NT2/D1 (cell line): ENCODE results near the gene SH3RF1.

ENCODE experiments used
- DNase-seq: peaks from one replicate; pipeline ENCODE4 v3.0.0-alpha.2; 2011; ENCODE audit warnings: low read depth, low spot score
- H3K27me3 ChIP-seq: 2 replicates; pipeline ENCODE4 v1.6.0; 2011; ENCODE audit warnings: mild to moderate bottlenecking; ENCODE audit not compliant: insufficient read length, insufficient read depth
- H3K36me3 ChIP-seq: 2 replicates; pipeline ENCODE4 v1.6.1; 2011; ENCODE audit warnings: mild to moderate bottlenecking, low read length, mixed read lengths; ENCODE audit not compliant: insufficient read depth, insufficient read length
- H3K4me1 ChIP-seq: 2 replicates; pipeline ENCODE4 v1.5.1; 2011; ENCODE audit not compliant: insufficient read depth, insufficient read length
- H3K4me3 ChIP-seq: 2 replicates; pipeline ENCODE4 v1.5.1; 2011; ENCODE audit warnings: low read depth; ENCODE audit not compliant: insufficient read length
- H3K9ac ChIP-seq: 2 replicates; pipeline ENCODE4 v1.6.0; 2011; ENCODE audit warnings: low read depth; ENCODE audit not compliant: insufficient read length
- H3K9me3 ChIP-seq: 2 replicates; pipeline ENCODE4 v1.5.1; 2011; ENCODE audit warnings: mild to moderate bottlenecking, low read length; ENCODE audit not compliant: insufficient read depth
- SUZ12 ChIP-seq: IDR thresholded peaks from 2 replicates; pipeline ENCODE4 v1.6.1; 2011; ENCODE audit not compliant: insufficient read length, insufficient read depth; ENCODE audit errors: extremely low read depth
- YY1 ChIP-seq: IDR thresholded peaks from 2 replicates; pipeline ENCODE4 v1.6.1; 2011; ENCODE audit not compliant: insufficient read length, insufficient read depth
- ZNF274 ChIP-seq: IDR thresholded peaks from 2 replicates; pipeline ENCODE4 v1.6.1; 2011; ENCODE audit warnings: mild to moderate bottlenecking, low read depth, low read length

Gene SH3RF1

DNA sequence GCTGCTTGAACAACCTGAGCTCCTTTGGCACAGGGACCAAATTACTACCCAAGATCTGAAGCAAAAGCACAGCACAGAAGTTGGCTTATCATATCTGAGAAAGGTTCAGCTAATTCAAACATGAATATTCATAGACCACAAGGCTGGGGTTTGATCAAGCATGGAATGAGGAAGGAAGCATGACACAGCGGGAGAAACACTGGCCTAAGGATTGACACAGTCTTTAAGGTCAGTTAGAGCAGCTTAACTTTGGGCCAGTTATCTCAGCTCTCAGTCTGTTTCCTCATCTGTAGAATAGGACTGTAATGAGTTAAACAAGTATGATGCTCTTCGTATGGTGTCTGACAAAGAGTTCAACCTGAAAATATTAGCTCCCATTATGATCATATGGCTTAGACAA, 172.2 kb downstream of the SH3RF1 start:
- no peaks in the 10 kb centered on the region for H3K4me1 ChIP-seq
- peaks cover 19% of the 10 kb centered on the region for H3K36me3 ChIP-seq
- no peak for DNase-seq
- no peaks in the 10 kb centered on the region for H3K27me3 ChIP-seq
- TF ChIP-seq YY1 (no peak), ZNF274 (no peak), SUZ12 (no peak)
- no peak overlapping the region for H3K4me3 ChIP-seq
- no peak overlapping the region for H3K9ac ChIP-seq
- no peaks in the 10 kb centered on the region for H3K9me3 ChIP-seq

DNA sequence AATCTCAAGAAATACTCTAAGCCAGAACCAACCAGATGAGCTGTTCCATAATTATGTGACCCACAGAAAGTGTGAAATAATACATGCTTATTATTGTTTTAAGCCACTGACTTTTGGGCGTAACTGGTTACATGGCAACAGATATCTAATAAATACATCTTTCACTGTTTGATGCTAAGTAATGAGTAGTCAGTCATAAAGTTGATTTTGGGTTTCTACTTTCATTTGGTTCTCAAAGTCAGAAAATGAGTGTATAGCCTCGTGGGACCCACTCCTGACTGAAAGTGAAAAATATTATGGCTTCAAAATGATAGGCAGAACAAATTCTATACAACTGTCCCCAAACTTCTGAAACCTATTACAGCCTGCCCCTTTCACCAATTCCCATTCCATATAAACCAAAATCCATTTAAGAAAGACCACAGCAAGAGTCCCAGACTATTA, 172.7 kb downstream of the SH3RF1 start:
- Histone ChIP-seq H3K27me3 (no peaks in the 10 kb centered on the region), H3K4me1 (no peaks in the 10 kb centered on the region), H3K36me3 (peaks cover 19% of the 10 kb centered on the region), H3K9me3 (no peaks in the 10 kb centered on the region), H3K4me3 (no peak overlapping the region), H3K9ac (no peak overlapping the region)
- TF ChIP-seq ZNF274 (no peak), SUZ12 (no peak), YY1 (no peak)
- no peak for DNase-seq

DNA sequence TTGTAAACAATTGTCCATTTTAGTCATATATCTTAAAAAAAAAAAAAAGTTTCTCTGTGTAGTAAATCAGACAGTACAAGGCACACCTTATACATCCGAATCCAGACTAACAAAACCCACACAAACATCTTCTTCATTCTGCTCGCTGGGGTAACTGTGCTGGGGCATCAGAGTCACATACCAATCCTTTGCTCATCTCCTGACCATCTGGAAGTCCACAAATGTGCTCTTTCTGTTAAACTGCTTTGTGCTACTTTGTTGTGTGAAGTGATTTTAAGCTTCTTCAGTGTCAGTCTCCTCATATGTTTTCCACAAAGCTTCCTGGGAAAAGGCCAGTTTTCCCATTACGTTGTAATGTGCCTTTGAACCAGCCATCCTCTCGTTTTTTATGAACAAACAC, 174.5 kb downstream of the SH3RF1 start:
- DNase-seq = no peak
- Histone ChIP-seq H3K9ac (no peak overlapping the region), H3K27me3 (no peaks in the 10 kb centered on the region), H3K9me3 (peaks cover 5% of the 10 kb centered on the region; the same call in 1 of the 2 replicates), H3K4me3 (no peak overlapping the region), H3K36me3 (peaks cover 19% of the 10 kb centered on the region), H3K4me1 (no peaks in the 10 kb centered on the region)
- no peak for TF ChIP-seq SUZ12
- TF ChIP-seq ZNF274 = no peak
- TF ChIP-seq YY1 = no peak

DNA sequence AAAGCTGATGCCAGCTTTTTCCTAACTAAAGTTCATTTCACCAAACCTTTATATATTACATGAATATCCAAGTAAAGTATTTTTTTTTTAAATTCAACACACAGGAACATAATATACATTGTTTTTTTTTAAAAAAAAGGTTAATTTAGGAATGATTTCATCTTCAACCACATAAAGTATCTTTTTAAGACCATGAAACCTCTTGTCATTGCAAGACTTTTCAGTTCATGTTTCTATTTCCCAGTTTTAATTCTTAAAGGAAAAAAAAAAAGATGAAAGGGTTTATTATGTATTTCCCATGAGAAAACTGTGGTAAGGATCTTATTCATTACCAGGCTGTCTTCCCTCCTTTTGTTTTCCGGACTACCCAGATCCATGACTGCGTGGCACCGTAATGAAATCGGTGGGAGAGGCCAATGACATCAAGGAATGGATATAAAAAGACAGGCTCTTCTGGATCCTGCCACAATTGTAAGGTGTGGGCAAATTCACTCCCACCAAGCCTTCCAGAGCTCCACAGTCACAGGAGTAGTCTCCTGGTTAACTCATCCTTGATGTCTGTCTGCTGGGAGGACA, 176.0 kb downstream of the SH3RF1 start:
- DNase-seq = no peak
- TF ChIP-seq ZNF274 (no peak), SUZ12 (no peak), YY1 (no peak)

DNA sequence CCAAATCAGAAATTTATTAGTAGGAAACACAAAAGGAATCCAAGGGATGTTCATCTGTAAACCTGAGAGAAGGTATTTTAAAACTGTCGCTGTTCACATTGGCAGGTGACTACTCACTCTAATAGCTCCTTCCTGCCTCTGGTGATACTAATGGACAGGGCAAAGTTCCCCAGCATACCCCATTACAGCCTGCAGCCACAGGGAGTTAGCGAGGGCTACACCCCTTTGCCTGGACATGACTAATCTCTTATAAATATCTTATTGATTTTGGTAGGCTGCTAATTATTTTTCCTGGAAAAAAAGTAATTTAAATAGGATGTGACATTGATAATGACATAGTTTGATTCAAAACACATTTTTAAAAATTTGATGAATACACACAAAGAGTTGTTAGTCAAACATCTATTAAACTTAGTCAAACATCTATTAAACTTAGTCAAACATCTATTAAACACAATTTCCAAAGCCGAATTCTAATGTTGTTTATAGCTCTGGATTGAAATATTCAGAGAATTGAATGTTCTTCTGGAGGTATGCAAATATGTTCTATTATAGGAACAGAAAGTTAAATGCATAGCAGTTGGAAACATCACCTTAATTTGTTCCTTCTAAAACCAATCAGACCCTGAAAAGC, 177.8 kb downstream of the SH3RF1 start:
- peaks cover 16% of the 10 kb centered on the region for H3K36me3 ChIP-seq
- H3K9me3 ChIP-seq = peaks cover 29% of the 10 kb centered on the region
- H3K27me3 ChIP-seq = no peaks in the 10 kb centered on the region
- TF ChIP-seq YY1 (no peak), ZNF274 (no peak), SUZ12 (no peak)
- DNase-seq = no peak
- no peaks in the 10 kb centered on the region for H3K4me1 ChIP-seq
- H3K9ac ChIP-seq = no peak overlapping the region
- H3K4me3 ChIP-seq = no peak overlapping the region

More for the DNA sequence above, 176.0 kb downstream of the SH3RF1 start:
- peaks cover 19% of the 10 kb centered on the region; the same call in 1 of the 2 replicates for H3K9me3 ChIP-seq
- no peaks in the 10 kb centered on the region for H3K4me1 ChIP-seq
- H3K9ac ChIP-seq = no peak overlapping the region
- H3K27me3 ChIP-seq = no peaks in the 10 kb centered on the region
- peaks cover 19% of the 10 kb centered on the region for H3K36me3 ChIP-seq
- no peak overlapping the region for H3K4me3 ChIP-seq

DNA sequence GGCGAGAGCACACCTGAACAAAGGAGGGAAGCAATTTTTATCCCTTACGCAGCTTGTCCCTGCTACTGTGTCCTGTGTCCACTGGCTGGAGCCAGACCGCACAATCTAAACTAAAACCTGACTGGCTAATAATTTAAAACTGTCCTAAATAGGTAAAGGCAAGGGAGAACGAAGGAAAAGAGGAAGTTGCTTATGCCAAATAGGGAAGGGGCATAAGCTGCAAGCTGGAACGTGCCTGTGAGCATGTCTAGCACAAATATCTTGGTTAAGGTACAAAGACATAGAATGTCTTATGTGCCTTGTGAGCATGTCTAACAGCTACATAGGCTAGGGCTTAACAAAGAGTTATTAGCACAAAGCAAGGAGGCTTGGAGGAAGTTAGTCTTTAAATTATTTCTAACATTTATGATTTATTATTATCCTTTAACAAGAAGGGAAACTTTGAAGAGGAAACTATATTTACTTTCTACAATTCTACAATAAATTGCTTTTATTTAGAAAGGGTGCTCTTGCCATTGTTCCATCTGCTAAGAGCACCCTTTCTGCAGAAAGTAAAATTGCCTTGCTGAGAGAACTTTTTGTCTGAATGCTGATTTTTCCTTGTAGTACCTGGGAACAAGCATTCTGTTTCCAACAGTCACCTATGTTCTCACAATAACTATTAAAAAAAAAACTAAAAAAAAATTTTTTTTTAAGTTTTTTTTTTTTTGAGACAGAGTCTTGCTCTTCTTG, 180.1 kb downstream of the SH3RF1 start:
- Histone ChIP-seq H3K4me1 (no peaks in the 10 kb centered on the region), H3K4me3 (no peak overlapping the region), H3K36me3 (peaks cover 7% of the 10 kb centered on the region), H3K9me3 (peaks cover 29% of the 10 kb centered on the region), H3K27me3 (no peaks in the 10 kb centered on the region), H3K9ac (no peak overlapping the region)
- TF ChIP-seq YY1 = no peak
- TF ChIP-seq SUZ12 = no peak
- no peak for TF ChIP-seq ZNF274
- no peak for DNase-seq

DNA sequence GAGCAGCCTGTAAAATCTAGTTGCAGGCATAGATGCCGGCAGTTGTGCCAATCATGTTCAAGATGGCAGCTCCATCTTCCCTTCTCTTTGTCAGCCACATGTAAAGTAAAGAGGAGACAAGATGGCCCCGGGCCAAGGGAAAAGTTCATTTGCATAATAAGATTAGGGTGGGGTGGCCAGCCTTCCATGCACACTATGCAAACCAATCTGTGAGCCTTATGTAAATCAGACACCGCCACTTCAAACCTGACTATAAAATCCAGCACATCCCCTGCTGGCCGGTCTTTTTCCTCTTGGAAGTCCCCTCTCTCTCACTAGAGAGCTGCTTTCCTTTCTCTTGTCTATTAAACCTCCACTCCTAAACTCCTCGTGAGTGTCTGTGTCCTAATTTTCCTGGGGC, 181.8 kb downstream of the SH3RF1 start:
- H3K4me3 ChIP-seq = no peak overlapping the region
- peaks cover 3% of the 10 kb centered on the region for H3K36me3 ChIP-seq
- H3K9me3 ChIP-seq = peaks cover 29% of the 10 kb centered on the region
- no peak for DNase-seq
- H3K9ac ChIP-seq = no peak overlapping the region
- TF ChIP-seq SUZ12 = no peak
- no peak for TF ChIP-seq ZNF274
- TF ChIP-seq YY1 = no peak
- H3K27me3 ChIP-seq = no peaks in the 10 kb centered on the region
- no peaks in the 10 kb centered on the region for H3K4me1 ChIP-seq
